ENCODE data around the gene CUEDC2.
A peak's percentile ranks its signal among the peaks of the same experiment; 100 is the strongest.
"Not testable (repeated sequence)": the region's sequence is repeated elsewhere in the genome, so short reads cannot be mapped to it uniquely, and the experiment has no call there.

The CUEDC2 gene

DNA sequence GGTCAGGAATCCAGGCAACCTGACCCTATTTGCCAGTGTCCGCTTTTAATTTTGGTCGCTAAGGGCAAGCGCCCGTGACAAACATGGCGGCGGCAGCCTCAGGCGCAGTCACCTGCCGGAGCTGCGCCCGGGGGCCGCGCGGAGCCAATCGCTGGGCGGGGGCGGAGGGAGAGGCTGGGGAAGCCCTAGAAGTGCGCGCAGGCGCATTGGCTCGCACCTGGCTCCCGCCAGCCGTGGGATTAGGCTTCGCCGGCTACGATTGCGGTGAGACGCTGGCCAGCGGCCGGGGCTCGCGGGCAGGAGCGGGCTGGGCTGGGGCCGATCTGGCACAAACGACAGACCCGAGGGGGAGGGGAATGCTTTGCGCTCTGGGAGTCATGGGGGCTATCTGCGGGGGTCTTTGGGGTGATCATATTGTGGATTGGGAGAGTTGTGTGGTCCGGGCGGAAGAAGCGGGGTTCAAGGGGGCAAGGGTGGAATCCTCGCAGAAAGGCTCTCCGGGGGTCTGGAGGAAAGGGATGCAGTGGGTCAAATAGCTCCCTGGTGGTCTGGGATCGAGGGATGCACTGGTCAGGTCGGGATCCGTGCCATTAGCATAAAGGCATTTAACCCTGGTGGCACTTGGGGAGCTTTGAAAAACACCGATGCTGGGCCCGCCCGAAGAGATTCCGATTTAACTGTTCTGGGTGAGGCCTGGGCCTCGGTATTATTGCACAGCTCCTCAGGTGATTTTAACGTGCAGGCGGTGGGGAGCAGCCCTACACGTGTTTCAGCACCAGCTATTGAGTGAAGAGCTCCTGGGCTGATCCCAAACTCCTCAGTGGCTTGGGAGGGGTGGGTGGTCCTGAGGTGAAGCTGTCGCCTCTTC lies 29.0 kb upstream of the CUEDC2 start:
- peak; percentile 30 for DNase-seq (ENCODE audit: extremely low read depth, low read depth)
- TF ChIP-seq, protein P1, sequence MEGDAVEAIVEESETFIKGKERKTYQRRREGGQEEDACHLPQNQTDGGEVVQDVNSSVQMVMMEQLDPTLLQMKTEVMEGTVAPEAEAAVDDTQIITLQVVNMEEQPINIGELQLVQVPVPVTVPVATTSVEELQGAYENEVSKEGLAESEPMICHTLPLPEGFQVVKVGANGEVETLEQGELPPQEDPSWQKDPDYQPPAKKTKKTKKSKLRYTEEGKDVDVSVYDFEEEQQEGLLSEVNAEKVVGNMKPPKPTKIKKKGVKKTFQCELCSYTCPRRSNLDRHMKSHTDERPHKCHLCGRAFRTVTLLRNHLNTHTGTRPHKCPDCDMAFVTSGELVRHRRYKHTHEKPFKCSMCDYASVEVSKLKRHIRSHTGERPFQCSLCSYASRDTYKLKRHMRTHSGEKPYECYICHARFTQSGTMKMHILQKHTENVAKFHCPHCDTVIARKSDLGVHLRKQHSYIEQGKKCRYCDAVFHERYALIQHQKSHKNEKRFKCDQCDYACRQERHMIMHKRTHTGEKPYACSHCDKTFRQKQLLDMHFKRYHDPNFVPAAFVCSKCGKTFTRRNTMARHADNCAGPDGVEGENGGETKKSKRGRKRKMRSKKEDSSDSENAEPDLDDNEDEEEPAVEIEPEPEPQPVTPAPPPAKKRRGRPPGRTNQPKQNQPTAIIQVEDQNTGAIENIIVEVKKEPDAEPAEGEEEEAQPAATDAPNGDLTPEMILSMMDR (IDR thresholded peaks at IDR 0.05; ENCODE audit: low read depth, low read length) = no peak

DNA sequence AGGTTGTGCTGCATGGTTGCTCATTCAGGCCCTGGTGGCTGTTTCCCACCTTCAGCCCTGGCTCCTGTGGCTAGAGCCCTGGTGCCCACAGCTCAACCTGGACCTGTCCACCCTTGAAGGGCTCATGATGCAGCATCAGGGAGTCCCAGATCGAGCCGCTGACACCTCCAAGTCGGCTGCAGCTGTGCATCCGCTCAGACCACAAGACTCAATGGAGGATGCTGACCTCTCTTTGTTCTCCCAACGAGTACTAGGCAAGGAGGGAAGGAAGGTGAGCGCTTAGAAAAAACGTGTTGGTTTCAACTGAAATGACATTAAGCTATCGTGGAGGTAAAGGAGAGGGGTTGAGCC lies 28.4 kb upstream of the CUEDC2 start:
- DNase-seq (ENCODE audit: extremely low read depth, low read depth) = no peak

DNA sequence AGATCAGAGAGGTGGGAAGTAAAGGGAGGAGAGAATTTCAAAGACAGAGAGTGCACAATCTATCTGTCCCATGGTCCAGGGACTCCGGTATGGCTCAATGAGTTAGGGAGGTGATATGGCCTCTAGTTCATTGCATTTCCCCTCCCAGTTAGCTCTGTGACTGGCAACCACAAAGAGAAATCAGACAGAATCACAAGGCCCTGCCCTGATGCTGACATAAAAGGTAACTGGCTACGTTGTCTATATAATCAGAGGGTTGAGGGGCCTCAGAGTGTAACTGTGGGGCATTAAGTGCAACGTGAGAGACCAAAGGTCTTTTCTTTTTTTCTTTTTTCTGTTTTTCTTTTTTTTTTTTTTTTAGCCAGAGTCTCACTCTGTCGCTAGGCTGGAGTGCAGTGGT lies 26.3 kb upstream of the CUEDC2 start:
- no peak for DNase-seq (ENCODE audit: extremely low read depth, low read depth)
- TF ChIP-seq, protein P1 (IDR thresholded peaks at IDR 0.05; ENCODE audit: low read depth, low read length) = no peak

More for the DNA sequence above, 28.4 kb upstream of the CUEDC2 start:
- TF ChIP-seq, protein P1 (IDR thresholded peaks at IDR 0.05; ENCODE audit: low read depth, low read length) = no peak

DNA sequence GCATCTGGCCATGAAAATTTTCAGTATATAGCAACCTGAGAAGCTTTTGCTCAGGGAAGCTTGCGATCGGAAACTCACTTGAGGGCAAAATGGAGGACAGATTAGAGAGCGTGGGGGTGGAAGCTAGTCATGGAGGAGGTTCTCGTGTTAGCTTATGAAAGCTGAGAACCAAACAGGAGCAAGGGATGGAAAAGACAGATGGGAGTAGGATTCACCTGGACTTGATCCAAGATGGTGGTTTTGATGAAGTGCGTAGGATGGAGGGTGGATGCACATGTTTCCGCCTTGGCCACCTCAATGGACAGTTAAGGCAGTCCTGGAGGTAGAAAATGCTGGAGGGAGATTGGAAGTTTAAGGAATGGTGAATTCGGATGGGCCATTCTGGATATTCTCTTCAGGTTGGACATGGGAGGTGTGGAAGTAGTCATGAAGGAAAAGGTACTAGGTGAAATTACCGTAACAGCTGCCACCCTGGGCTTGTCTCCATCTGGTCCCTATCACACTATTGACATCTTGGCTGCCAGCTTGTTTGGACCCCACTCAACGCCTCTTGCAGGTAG lies 25.3 kb upstream of the CUEDC2 start:
- DNase-seq (ENCODE audit: extremely low read depth, low read depth) = no peak
- TF ChIP-seq, protein P1 (IDR thresholded peaks at IDR 0.05; ENCODE audit: low read depth, low read length) = no peak

DNA sequence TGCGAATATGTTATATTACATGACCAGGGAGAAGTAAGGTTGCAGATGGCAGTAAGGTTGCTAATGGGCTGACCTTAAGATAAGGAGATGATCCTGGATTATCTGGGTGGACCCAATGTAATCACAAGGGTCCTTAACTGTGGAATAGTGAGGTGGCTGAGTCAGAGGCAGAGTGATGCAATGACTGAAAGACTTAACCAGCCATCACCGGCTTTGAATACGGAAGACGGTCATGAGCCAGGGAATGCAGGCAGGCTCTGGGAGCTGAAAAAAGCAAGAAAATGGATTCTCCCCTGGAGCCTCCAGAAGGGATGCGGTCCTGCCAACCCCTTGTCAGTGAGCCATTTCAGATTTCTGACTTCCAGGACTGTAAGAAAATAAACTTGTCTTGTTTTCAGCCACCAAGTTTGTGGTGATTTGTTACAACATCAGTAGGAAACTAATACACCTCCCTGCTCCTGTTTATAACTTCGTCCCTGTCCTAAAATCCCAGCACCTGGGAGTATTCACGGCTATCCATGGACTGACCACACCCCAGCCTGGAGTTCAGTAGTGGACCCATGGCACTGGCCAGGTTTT lies 23.6 kb upstream of the CUEDC2 start:
- TF ChIP-seq, protein P1 (IDR thresholded peaks at IDR 0.05; ENCODE audit: low read depth, low read length) = no peak
- DNase-seq (ENCODE audit: extremely low read depth, low read depth) = peak; percentile 69

DNA sequence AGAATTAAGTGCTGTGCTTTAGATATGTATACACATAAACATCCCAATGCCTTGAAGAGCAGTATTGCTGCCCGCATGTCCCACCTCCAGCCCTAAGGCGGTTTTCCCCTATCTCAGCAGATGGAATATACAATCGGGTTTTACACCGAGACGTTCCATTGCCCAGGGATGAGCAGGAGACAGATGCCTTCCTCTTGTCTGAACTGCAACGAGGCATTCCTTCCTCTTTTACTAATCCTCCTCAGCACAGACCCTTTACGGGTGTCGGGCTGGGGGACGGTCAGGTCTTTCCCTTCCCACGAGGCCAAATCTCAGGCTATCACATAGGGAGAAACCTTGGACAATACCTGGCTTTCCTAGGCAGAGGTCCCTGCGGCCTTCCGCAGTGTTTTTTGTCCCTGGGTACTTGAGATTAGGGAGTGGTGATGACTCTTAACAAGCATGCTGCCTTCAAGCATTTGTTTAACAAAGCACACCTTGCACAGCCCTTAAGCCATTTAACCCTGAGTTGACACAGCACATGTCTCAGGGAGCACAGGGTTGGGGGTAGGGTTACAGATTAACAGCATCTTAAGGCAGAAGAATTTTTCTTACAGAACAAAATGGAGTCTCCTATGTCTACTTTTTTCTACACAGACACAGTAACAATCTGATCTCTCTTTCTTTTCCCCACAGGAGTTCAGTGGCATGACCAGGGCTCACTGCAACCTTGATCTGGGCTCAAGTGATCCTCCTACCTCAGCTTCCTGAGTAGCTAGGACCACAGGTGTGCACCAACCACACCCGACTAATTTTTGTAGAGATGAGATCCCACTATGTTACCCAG lies 22.5 kb upstream of the CUEDC2 start:
- DNase-seq (ENCODE audit: extremely low read depth, low read depth) = not testable (repeated sequence)

DNA sequence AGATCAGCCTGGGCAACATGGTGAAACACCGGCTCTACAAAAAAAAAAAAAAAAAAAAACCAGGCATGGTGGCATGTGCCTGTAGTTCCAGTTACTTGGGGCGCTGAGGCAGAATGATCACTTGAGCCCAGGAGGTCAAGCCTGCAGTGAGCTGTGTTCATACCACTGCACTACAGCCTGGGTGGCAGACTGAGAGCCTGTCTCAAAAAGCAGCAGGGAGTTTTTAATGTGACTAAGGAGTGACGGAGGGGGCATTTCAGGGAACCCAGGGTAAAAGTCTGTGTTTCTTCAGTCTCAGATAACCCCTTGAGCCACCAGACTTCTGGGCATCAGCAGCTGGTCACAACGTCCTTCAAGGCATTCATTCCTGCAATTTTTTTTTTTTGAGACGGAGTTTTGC lies 21.1 kb upstream of the CUEDC2 start:
- TF ChIP-seq, protein P1 (IDR thresholded peaks at IDR 0.05; ENCODE audit: low read depth, low read length) = no peak
- DNase-seq (ENCODE audit: extremely low read depth, low read depth) = no peak

Data from AG09319 (cell line).